T-helper 2 cell treated with Interferon-gamma antibody and Interleukin-4, amounts not matched to agents 100 ng/mL and 5 ng/mL, for 36 hours (primary cell): ENCODE results near the gene CWC15. TPM values are rescaled to one million over a fixed set of nuclear protein-coding genes. Genes with fewer than 3 reads are reported as not detected.
"Not testable (repeated sequence)": the region's sequence is repeated elsewhere in the genome, so short reads cannot be mapped to it uniquely, and the experiment has no call there.

Source experiments
- intact Hi-C: fragments of 100-400 bp; cut with micrococcal nuclease; formaldehyde crosslinking; loops from one replicate; pipeline ENCODE4 v1.15.1; 2023
- total RNA-seq: library from RNA; stranded (reverse); gene quantifications from 2 replicates; pipeline ENCODE4 v1.2.3, GENCODE V29; 2022

Gene CWC15
- total RNA-seq: 68.8 and 69.0 TPM in 2 replicates

DNA sequence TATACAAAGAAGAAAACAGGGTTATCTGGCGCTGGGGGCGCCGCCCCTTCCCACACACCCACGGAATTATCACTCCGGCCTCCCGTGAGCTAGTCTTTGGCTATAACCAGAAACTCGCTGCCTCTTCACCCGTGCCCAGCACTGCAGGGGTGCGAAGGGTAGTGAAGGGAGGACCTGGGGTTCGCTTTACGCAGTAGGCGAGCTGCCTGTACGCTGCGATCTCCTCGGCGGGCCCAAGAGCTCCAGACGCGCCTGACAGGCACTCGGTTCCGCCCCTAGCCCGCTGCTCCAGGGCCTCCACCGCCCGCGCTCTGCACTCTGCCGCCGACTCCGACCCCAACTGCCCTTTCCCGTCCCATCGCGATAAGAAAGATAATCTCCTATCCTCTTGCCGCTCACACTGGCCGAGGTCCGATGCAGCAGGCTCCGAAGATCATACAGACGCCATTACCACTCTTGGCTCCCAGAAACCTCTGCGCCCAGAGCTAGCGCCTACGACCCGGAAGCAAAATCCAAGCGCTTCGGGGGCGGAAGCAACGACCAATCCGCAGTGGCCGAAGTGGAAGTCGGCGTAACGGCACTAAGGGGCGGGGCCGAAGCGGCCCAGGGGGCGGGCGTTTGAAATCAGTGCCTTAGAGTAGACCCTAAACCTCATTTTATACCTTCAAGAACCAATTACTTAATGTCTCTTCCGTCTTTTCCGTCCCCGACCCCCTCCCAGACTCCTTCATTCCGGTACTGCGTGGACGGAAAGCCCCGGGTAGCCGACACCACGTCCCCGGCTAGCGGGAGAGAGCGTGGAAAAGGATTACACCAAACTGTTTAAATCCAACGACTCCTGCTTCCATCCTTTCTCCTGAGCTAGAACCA is at the start of gene CWC15, which contains the start of gene KDM4D:
TSS of gene CWC15 (minus strand) at position 458 of the 870 bp plus-strand sequence. CDS start 1,371 bp downstream, outside the sequence.
TSS of gene KDM4D (plus strand) at position 611 of the 870 bp plus-strand sequence. CDS start 23,664 bp downstream, outside the sequence.
- intact Hi-C loops: loop anchor here (1.0 to 5.0 kb wide), 11 partner anchors 46 to 846 kb away; partner anchors contain the start of genes ANKRD49, CEP57, ENDOD1 and FUT4

GRCh38 chr11:95021468-95021867 is 48.1 kb upstream of the CWC15 start:
- intact Hi-C loops: not testable (repeated sequence)

DNA sequence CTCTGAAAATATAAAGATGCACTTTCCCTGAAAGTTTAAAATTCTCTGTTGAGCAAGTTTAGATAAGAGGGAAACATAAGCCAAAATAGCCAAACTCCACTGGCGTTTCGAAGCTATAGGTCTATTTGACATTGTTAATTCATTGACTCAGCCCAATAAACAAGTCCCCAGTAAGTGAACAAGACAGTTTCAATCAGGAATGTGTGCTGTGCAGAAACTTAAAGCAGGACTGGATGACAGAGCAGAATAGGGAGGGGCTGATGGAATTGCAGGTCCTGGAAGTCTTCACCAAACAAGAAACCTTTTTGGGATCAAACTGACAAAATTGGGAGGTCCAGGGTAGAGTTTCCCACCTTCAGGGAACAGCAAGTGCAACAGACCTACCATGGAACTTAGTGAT is 42.8 kb upstream of the CWC15 start:
- intact Hi-C loops: no loop called here

DNA sequence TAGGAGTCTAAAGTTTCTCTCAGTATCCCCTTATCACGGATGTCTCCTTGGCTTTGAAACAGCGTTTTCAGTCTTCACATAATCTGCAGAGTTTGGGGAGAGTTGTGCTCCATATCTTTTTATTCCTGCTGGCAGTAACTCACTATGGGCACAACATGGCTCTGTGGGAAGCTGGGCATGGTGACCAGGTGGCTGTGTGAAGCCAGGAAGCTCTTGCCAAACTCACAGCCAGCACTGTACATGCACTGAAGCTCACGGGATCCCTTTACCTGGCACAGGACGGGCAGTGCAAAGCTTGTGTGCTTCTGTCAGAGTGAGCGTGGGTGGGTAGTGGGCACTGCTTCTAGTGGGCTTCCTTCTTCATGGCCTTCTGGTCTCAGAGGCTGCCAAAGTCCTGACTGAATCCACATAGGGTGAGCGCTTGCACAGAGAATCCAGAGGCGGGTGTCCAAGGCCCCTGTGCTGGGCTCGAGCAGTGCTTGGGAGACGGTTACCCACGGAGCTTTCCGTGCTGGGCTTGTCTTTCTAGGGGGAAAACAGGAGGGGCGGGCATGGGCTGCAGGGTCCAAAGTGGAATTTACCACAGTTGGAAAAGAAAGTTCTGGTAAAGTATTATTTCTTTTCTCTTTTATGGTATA is 40.9 kb upstream of the CWC15 start:
- intact Hi-C loops: no loop called here

DNA sequence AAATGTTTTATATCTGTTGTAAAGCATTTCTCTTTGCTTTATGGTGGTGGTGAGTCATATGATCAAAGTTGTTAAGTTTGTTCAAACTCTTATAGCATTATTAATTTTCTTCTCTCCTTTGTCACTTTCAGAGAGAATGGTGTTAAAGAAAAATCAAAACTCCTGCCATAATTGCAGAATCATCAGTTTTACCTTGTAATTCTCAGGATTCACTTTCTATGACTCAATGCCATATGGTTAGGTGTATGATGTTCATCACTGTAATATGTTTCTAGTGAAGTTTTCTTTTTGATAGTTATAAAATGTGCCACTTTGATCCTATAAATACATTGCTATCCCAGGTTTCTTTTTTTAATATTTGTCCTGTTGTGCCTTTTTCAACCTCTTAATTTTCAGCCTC is 38.0 kb upstream of the CWC15 start:
- intact Hi-C loops: no loop called here

- intact Hi-C loops: no loop called here
Observed at GRCh38 chr11:95005642-95006041, 32.3 kb upstream of the CWC15 start.

- intact Hi-C loops: no loop called here
Observed at GRCh38 chr11:95003716-95004115, 30.4 kb upstream of the CWC15 start.

DNA sequence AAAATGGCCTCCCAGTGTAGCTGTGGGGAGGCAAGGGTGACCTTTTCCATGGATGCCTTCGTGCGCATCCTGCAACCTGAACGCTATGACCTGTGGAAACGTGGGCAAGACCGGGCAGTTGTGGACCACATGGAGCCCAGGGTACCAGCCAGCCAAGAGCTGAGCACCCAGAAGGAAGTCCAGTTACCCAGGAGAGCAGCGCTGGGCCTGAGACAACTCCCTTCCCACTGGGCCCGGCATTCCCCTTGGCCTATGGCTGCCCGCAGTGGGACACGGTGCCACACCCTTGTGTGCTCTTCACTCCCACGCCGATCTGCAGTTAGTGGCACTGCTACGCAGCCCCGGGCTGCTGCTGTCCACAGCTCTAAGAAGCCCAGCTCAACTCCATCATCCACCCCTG is 24.9 kb upstream of the CWC15 start:
- intact Hi-C loops: no loop called here

- intact Hi-C loops: no loop called here
Observed at GRCh38 chr11:94997437-94997836, 24.1 kb upstream of the CWC15 start.

DNA sequence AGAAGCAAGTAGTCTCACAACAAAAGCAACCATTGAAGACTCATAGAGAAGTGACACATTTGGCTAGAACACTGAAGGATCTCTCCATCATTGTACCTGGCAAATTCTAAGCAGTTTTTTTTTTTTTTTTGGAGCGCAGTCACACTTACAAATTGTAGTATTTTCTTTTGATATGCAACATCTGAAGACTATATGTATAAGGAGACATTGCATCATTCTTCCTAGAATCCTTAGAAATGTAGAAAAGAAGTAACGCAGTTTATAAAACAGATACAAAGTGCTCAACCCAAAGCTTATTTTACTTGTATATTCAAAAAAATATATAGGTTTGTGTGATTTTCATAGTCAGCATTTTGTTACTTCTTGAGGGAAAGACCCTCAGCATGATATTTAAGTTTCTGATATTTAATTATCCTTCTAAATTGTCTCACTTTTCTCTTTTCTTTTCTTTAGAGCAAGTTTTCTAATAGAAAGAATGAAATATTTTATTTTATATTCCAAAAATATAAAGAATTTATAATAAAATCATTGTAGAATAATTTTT is 20.1 kb upstream of the CWC15 start:
- intact Hi-C loops: no loop called here

DNA sequence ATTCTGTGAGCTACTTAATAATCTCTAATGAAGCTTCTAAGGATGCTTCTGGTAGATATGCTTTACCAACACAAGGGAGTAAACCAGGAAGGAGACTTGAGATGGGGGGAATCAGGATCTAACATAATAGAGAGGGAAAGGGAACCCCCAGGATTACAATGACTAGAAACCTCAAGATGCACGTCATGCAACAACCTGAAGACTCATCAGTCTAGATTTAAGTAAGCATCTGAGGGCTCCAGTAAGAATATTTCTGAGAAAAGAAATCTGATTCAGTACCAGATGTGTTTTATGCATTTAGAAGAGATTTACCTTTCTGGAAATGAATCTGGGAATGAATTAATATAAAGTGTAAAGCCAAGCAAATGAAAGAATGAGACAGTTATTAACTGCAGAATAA is 15.4 kb upstream of the CWC15 start:
- intact Hi-C loops: no loop called here

- intact Hi-C loops: no loop called here
Observed at GRCh38 chr11:94987378-94987777, 14.0 kb upstream of the CWC15 start.

DNA sequence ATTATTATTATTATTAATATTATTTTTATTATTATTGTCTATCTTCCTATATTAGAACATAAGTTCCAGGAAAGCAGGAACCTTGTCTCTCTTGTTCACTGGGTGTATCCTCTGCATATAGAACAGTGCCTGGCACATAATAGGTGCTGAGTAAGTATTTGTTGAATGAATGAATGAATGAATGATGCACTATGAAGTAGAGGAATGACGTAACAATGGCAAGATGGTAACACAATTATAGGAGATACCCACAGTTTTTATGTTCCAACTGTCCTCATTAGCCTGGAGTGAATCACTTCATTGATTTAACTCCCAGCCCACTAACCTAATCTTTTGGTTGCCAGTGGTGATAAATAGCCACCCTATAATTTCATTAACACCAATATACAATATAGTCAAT is 2.2 kb upstream of the CWC15 start:
- intact Hi-C loops: no loop called here

GRCh38 chr11:94974178-94974577 is 822 bp upstream of the CWC15 start:
- intact Hi-C loops: loop anchor here (5.0 kb wide), 4 partner anchors 47 to 847 kb away; partner anchors contain the start of gene PANX1

- intact Hi-C loops: loop anchor here (1.0 to 5.0 kb wide), 11 partner anchors 45 to 845 kb away; partner anchors contain the start of genes ANKRD49, CEP57, ENDOD1 and FUT4
Observed at GRCh38 chr11:94972700-94973098, 657 bp downstream of the CWC15 start.

GRCh38 chr11:94968334-94968958 is 4.9 kb downstream of the CWC15 start:
- intact Hi-C loops: no loop called here

GRCh38 chr11:94964934-94965333 is 8.4 kb downstream of the CWC15 start:
- intact Hi-C loops: no loop called here

DNA sequence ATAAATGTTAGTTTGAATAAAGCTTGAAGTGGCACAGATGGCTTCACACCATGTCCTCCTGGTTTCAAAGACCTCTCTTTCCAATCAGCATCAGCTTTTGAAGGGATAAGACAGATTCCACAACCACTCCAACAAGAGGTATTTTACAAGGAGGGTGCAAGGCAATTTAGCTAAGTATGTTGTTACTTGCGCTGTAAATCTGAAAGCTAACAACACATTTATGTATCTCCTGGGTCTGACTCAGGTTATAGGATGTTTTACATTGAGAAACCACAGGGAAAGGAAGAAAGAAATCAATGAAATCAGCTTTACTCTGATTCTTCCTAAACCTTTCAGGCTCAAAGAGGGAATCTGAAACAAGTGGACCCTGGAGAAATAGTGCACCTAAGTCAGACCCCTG is 12.1 kb downstream of the CWC15 start:
- intact Hi-C loops: no loop called here

- intact Hi-C loops: no loop called here
Observed at GRCh38 chr11:94960488-94960887, 12.9 kb downstream of the CWC15 start.

- intact Hi-C loops: no loop called here
Observed at GRCh38 chr11:94959179-94959578, 14.2 kb downstream of the CWC15 start.

DNA sequence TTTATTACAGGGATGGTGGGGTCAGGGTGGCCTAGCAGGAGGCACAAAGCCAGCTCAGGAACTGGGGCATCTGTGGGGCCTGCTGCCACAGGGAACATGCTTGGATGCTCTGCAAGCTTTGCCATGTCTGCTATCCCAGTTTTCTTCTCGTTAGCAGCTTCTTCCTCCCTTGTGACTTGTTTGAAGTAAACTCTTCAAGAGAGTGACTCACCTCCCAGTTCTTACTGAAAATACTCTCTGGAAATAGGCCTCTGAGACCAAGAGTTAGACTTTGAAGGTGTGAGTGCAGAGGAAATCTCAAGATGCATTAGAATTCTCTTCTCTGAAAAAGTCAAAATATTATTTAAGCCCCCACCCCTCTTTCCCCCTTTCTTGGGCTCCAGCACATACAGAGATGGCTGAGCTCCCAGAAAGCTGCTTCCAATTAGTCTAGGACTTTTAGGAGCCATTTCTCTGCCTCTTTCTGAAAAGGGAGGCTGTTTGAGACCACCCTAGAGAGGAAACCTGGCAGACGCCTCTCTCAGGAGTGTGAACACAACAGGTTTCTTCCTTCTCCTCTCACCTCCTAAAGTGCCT is 15.1 kb downstream of the CWC15 start:
- intact Hi-C loops: no loop called here
